Subcutaneous abdominal adipose tissue (tissue), 5 donors: ENCODE measurements around the gene DCHS1.

ENCODE experiments used
- H3K27ac ChIP-seq: one replicate; pipeline ENCODE4 v1.7.0; 2013; ENCODE audit warnings: low read depth, mild to moderate bottlenecking, inconsistent platforms, low read length, moderate library complexity
- H3K27me3 ChIP-seq, 5 donors: one replicate each; pipeline ENCODE4 v1.7.0; 2013; ENCODE audit warnings: low read length in 5 of 5, inconsistent platforms in 1 of 5; ENCODE audit not compliant: control insufficient read depth in 5 of 5, insufficient read depth in 4 of 5
- H3K36me3 ChIP-seq, 5 donors: one replicate each; pipeline ENCODE4 v1.7.0; 2013; ENCODE audit warnings: low read length in 5 of 5; ENCODE audit not compliant: control insufficient read depth in 5 of 5, insufficient read depth in 5 of 5
- H3K4me1 ChIP-seq, 5 donors: one replicate each; pipeline ENCODE4 v1.7.0; 2013; ENCODE audit warnings: low read length in 5 of 5, mild to moderate bottlenecking in 3 of 5, moderate library complexity in 1 of 5; ENCODE audit not compliant: control insufficient read depth in 5 of 5, insufficient read depth in 5 of 5
- H3K4me3 ChIP-seq, 5 donors: one replicate each; pipeline ENCODE4 v1.7.0; 2013; ENCODE audit warnings: low read length in 5 of 5, low read depth in 1 of 5
- H3K9ac ChIP-seq, 5 donors: one replicate each; pipeline ENCODE4 v1.7.0; 2013; ENCODE audit warnings: low read length in 5 of 5, mild to moderate bottlenecking in 4 of 5, moderate library complexity in 3 of 5
- H3K9me3 ChIP-seq, 5 donors: one replicate each; pipeline ENCODE4 v1.7.0; 2013; ENCODE audit warnings: low read length in 5 of 5; ENCODE audit not compliant: control insufficient read depth in 5 of 5
- donor health status: healthy.
- donor health status: healthy.
- donor health status: healthy.
- donor health status: healthy.
- donor health status: healthy.

DCHS1 gene

GRCh38 chr11:6583584-6583983 is 72.0 kb downstream of the DCHS1 start:
- Histone ChIP-seq H3K27ac (no peak overlapping the region), H3K36me3 (peaks cover 0 to 11% (median 0%) of the 10 kb centered on the region in 5 donors), H3K4me3 (no peak overlapping the region), H3K9ac (no peak overlapping the region), H3K4me1 (peaks cover 1 to 15% (median 5%) of the 10 kb centered on the region in 5 donors), H3K27me3 (no peaks in the 10 kb centered on the region), H3K9me3 (peaks cover 0 to 5% (median 3%) of the 10 kb centered on the region in 5 donors)

DNA sequence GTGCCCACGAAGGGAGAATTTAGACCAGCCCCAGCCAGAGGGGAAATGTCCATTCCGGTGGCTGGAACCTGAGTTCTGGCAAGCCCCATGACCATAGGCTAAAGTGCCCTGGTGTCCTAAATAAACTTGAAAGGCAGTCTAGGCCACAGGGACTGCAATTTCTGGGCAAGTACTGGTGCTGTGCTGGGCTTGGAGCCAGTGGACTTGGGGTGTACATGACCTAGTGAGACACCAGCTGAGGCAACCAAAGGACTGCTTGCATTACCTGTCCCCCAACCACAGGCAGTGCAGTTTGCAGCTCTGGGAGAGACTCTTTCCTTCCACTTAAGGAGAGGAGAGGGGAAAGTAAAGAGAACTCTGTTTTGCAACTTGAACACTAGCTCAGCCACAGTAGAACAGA is 75.9 kb downstream of the DCHS1 start:
- Histone ChIP-seq H3K9me3 (peaks cover 0 to 5% (median 3%) of the 10 kb centered on the region in 5 donors), H3K27ac (no peak overlapping the region), H3K27me3 (no peaks in the 10 kb centered on the region), H3K4me1 (peaks cover 3 to 30% (median 11%) of the 10 kb centered on the region in 5 donors), H3K4me3 (no peak overlapping the region), H3K36me3 (peaks cover 0 to 6% (median 0%) of the 10 kb centered on the region in 5 donors), H3K9ac (no peak overlapping the region)

- H3K27ac ChIP-seq = no peak overlapping the region
- no peak overlapping the region for H3K9ac ChIP-seq
- H3K9me3 ChIP-seq = no peaks in the 10 kb centered on the region
- no peak overlapping the region for H3K4me3 ChIP-seq
- peaks cover 0 to 6% (median 0%) of the 10 kb centered on the region in 5 donors for H3K36me3 ChIP-seq
- peaks cover 3 to 30% (median 11%) of the 10 kb centered on the region in 5 donors for H3K4me1 ChIP-seq
- no peaks in the 10 kb centered on the region for H3K27me3 ChIP-seq
These were observed 77.5 kb downstream of the DCHS1 start for GRCh38 chr11:6578134-6578533.

- Histone ChIP-seq H3K27ac (peak overlapping the region; percentile 28), H3K27me3 (no peaks in the 10 kb centered on the region), H3K9ac (peak overlapping the region in 2 of 5 donors; percentile 17 to 35), H3K4me3 (no peak overlapping the region), H3K9me3 (no peaks in the 10 kb centered on the region), H3K4me1 (peaks cover 3 to 30% (median 11%) of the 10 kb centered on the region in 5 donors), H3K36me3 (peaks cover 0 to 6% (median 0%) of the 10 kb centered on the region in 5 donors)
These were observed 78.9 kb downstream of the DCHS1 start for GRCh38 chr11:6576471-6577373.

- no peak overlapping the region for H3K27ac ChIP-seq
- no peak overlapping the region for H3K4me3 ChIP-seq
- peaks cover 3 to 30% (median 11%) of the 10 kb centered on the region in 5 donors for H3K4me1 ChIP-seq
- no peaks in the 10 kb centered on the region for H3K27me3 ChIP-seq
- H3K36me3 ChIP-seq = peaks cover 0 to 12% (median 0%) of the 10 kb centered on the region in 5 donors
- no peaks in the 10 kb centered on the region for H3K9me3 ChIP-seq
- no peak overlapping the region for H3K9ac ChIP-seq
These were observed 80.5 kb downstream of the DCHS1 start for GRCh38 chr11:6574816-6575715.

DNA sequence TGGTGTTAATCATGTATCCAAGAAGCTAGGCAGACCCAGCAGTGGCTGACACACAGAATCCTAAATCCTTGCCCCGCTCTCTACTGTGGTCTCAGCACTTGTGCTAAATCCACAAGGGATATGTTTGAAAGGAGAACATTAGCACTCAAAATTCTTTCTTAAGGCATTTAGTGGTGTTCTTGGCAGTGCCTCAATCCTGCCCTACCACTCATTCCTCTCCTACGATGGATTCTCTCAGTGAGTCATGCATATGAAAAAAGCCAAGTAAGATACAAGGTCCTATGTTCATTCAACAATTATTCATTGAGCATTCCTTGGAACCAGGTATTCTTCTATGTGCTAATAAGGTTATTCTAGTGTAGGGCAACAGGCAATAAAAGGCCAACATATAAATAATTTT is 83.4 kb downstream of the DCHS1 start:
- peaks cover 4 to 30% (median 18%) of the 10 kb centered on the region in 5 donors for H3K4me1 ChIP-seq
- H3K4me3 ChIP-seq = no peak overlapping the region

DNA sequence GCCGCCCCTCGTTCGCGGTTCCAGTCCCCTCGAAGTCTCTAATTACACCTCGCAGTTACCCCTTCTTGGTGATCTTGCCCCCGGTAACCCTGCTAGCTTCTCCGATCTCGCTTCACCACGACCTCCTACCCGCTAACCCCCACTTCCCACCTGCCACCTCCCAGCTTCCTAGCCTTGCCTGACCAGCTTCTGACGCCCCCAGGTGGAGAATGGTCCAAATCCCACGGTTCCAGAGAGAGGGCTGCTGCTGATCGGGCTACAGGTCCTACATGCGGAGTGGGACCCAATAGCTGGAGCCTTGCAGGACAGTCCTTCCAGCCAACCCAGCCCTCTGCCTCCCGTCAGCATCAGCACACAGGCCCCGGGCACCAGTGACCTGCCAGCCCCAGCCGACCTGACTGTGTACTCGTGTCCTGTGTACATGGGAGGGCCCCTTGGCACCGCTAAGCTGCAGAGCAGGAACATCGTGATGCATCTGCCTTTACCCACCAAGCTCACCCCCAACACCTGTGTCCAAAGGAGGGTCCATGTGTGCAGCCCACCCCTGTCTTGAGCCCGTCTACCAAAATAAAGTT is 84.1 kb downstream of the DCHS1 start:
- Histone ChIP-seq H3K36me3 (peaks cover 0 to 19% (median 4%) of the 10 kb centered on the region in 5 donors), H3K4me1 (peaks cover 1 to 23% (median 11%) of the 10 kb centered on the region in 5 donors), H3K9me3 (no peaks in the 10 kb centered on the region), H3K27ac (no peak overlapping the region), H3K27me3 (no peaks in the 10 kb centered on the region), H3K4me3 (no peak overlapping the region), H3K9ac (no peak overlapping the region)

More for the DNA sequence above, 83.4 kb downstream of the DCHS1 start:
- Histone ChIP-seq H3K27ac (no peak overlapping the region), H3K9ac (no peak overlapping the region), H3K27me3 (no peaks in the 10 kb centered on the region), H3K36me3 (peaks cover 0 to 13% (median 0%) of the 10 kb centered on the region in 5 donors), H3K9me3 (no peaks in the 10 kb centered on the region)
